K562 (cell line): Measurements from ENCODE around the gene MYL12A. TPM values are rescaled to one million over a fixed set of nuclear protein-coding genes. Genes with fewer than 3 reads are reported as not detected.

ENCODE experiments used
- ARHGAP35 ChIP-seq: fragments of 450-650 bp; IDR thresholded peaks from 2 replicates; pipeline ENCODE4 v1.6.1; 2018; ENCODE audit not compliant: partially characterized antibody
- ATF7 ChIP-seq: fragments of 450-650 bp; IDR thresholded peaks from 2 replicates; pipeline ENCODE4 v1.7.1; 2014; ENCODE audit warnings: mild to moderate bottlenecking, moderate library complexity
- CCAR2 ChIP-seq: fragments of 200-400 bp; formaldehyde crosslinking; IDR thresholded peaks from 2 replicates; pipeline ENCODE4 v1.6.1; 2017; ENCODE audit warnings: mild to moderate bottlenecking, low read depth, low read length
- CHCHD3 ChIP-seq: fragments of 250-450 bp; sonication (Bioruptor Pico); IDR thresholded peaks from 2 replicates; pipeline ENCODE4 v2.1.2; 2022; ENCODE audit warnings: mild to moderate bottlenecking
- DLX4 ChIP-seq: fragments of 250-450 bp; sonication (Bioruptor Pico); IDR thresholded peaks from 2 replicates; pipeline ENCODE4 v1.6.1; 2021; ENCODE audit warnings: mild to moderate bottlenecking
- E2F3 ChIP-seq: fragments of 250-450 bp; sonication (Bioruptor Pico); IDR thresholded peaks from 2 replicates; pipeline ENCODE4 v1.4.0; 2020; ENCODE audit warnings: mild to moderate bottlenecking
- FOXJ2 ChIP-seq: fragments of 200-800 bp; sonication (Bioruptor generic); IDR thresholded peaks from 2 replicates; pipeline ENCODE4 v1.6.1; 2016; ENCODE audit warnings: missing genetic modification characterization, missing compliant biosample characterization
- GABPA ChIP-seq: fragments of 200-800 bp; sonication (Bioruptor generic); conservative IDR thresholded peaks from 2 replicates; pipeline ENCODE4 v1.6.1; 2016; ENCODE audit warnings: low read depth, missing genetic modification characterization, missing compliant biosample characterization
- GABPB1 ChIP-seq: sonication (generic); formaldehyde crosslinking; IDR thresholded peaks from 2 replicates; pipeline ENCODE4 v1.8.0; 2022; ENCODE audit warnings: mild to moderate bottlenecking, missing genetic modification reagents
- ID3 ChIP-seq, 2 experiments: fragments of 250-450 bp in 1 of 2; fragments of 450-650 bp in 1 of 2; sonication (Bioruptor Pico) in 1 of 2; IDR thresholded peaks; 2 replicates each; pipeline versions ENCODE4 v1.6.1 to v1.8.0; 2016 to 2021; ENCODE audit warnings: mild to moderate bottlenecking in 2 of 2, moderate library complexity in 2 of 2, missing compliant biosample characterization in 1 of 2, missing genetic modification characterization in 1 of 2
- KDM1A ChIP-seq, 2 experiments: fragments of 450-650 bp; IDR thresholded peaks; 2 replicates each; pipeline ENCODE4 v1.6.1; 2016; ENCODE audit warnings: mild to moderate bottlenecking in 2 of 2
- MIER1 ChIP-seq: fragments of 450-650 bp; IDR thresholded peaks from 2 replicates; pipeline ENCODE4 v1.6.1; 2016; ENCODE audit warnings: antibody characterized with exemption, mild to moderate bottlenecking, low read depth
- NCOR1 ChIP-seq: fragments of 450-650 bp; IDR thresholded peaks from 2 replicates; pipeline ENCODE4 v1.6.1; 2016; ENCODE audit warnings: mild to moderate bottlenecking, moderate library complexity
- NEUROD1 ChIP-seq: fragments of 150-350 bp; IDR thresholded peaks from 2 replicates; pipeline ENCODE4 v1.6.1; 2014; ENCODE audit warnings: borderline replicate concordance, low read length, low read depth; ENCODE audit not compliant: partially characterized antibody
- PBX2 ChIP-seq, 2 experiments: IDR thresholded peaks in 1 of 2; conservative IDR thresholded peaks in 1 of 2; 2 replicates each; pipeline ENCODE4 v1.6.1; 2016; ENCODE audit warnings: low read depth in 2 of 2, mild to moderate bottlenecking in 1 of 2, missing compliant biosample characterization in 1 of 2, missing genetic modification characterization in 1 of 2, moderate library complexity in 1 of 2
- POLR2B ChIP-seq: fragments of 450-650 bp; IDR thresholded peaks from 2 replicates; pipeline ENCODE4 v1.6.1; 2018; ENCODE audit warnings: low read depth; ENCODE audit not compliant: partially characterized antibody
- RBM17 ChIP-seq: fragments of 200-400 bp; formaldehyde crosslinking; IDR thresholded peaks from 2 replicates; pipeline ENCODE4 v1.6.1; 2017; ENCODE audit warnings: low read depth, mild to moderate bottlenecking, low read length, borderline replicate concordance
- RCOR1 ChIP-seq, 2 experiments: IDR thresholded peaks; 2 replicates each; pipeline ENCODE4 v1.6.1; 2012; ENCODE audit warnings: low read depth in 2 of 2, low read length in 2 of 2, borderline replicate concordance in 1 of 2, improper control_type of control experiment in 1 of 2
- RHOXF2B ChIP-seq: fragments of 250-450 bp; sonication (Bioruptor Pico); conservative IDR thresholded peaks from 2 replicates; pipeline ENCODE4 v1.5.1; 2021
- SMAD3 ChIP-seq: fragments of 450-650 bp; formaldehyde crosslinking; conservative IDR thresholded peaks from 2 replicates; pipeline ENCODE4 v1.4.0; 2020; ENCODE audit warnings: mild to moderate bottlenecking
- SMARCA4 ChIP-seq: fragments of 450-650 bp; IDR thresholded peaks from 2 replicates; pipeline ENCODE4 v1.6.1; 2016
- SPI1 ChIP-seq: IDR thresholded peaks from 2 replicates; pipeline ENCODE4 v1.6.1; 2011; ENCODE audit warnings: low read depth, low read length, control low read depth, borderline replicate concordance
- TARDBP ChIP-seq: fragments of 450-650 bp; IDR thresholded peaks from 2 replicates; pipeline ENCODE4 v1.6.1; 2016
- ZBTB7A ChIP-seq: IDR thresholded peaks from 2 replicates; pipeline ENCODE4 v1.6.1; 2011; ENCODE audit warnings: low read depth, mild to moderate bottlenecking, low read length, moderate library complexity, borderline replicate concordance; ENCODE audit not compliant: control insufficient read depth
- ZNF830 ChIP-seq: fragments of 250-450 bp; sonication (Bioruptor Pico); IDR thresholded peaks from 2 replicates; pipeline ENCODE4 v1.5.0; 2021; ENCODE audit warnings: mild to moderate bottlenecking
- polyA plus RNA-seq, 8 experiments: library from polyadenylated mRNA; depleted of rRNA in 4 of 8; stranded (reverse) in 5 of 8; unstranded in 3 of 8; fragments of >200 nt; fragmentation: Nextera tagmentation in 2 of 8; fragmentation: Illumina TruSeq in 1 of 8; extraction: Ambion mirVana in 2 of 8; extraction: Trizol in 1 of 8; gene quantifications; 2 replicates each; pipeline versions ENCODE4 v1.2.1 to v1.2.3, GENCODE V29; 2011 to 2014; ENCODE audit warnings: inconsistent platforms in 1 of 8, missing spikeins in 1 of 8
- total RNA-seq, 7 experiments: library from RNA; depleted of rRNA in 6 of 7; stranded (reverse); fragments of >200 nt in 6 of 7; fragmentation: Illumina TruSeq in 2 of 7; extraction: Trizol in 2 of 7; gene quantifications; 2 replicates each; pipeline versions ENCODE4 v1.2.1 to v1.2.3, GENCODE V29; 2011 to 2021; ENCODE audit warnings: low replicate concordance in 1 of 7
- TF ChIP-seq, protein P1 (sequence below), 2 experiments: fragments of 450-650 bp in 1 of 2; sonication (generic) in 1 of 2; formaldehyde crosslinking in 1 of 2; IDR thresholded peaks in 1 of 2; conservative IDR thresholded peaks in 1 of 2; 2 replicates each; pipeline versions ENCODE4 v1.6.1 to v1.8.1; 2016 to 2023; ENCODE audit warnings: mild to moderate bottlenecking in 2 of 2, moderate library complexity in 2 of 2, inconsistent platforms in 1 of 2, missing genetic modification reagents in 1 of 2

The MYL12A gene
- total and polyA plus RNA-seq, 9 of the 15 experiments (the other 6 are each of a cell fraction or from before 2014, with no cell fraction given): 308 to 1,031 (median 559) TPM

- no peak for TF ChIP-seq PBX2 (CRISPR knock-in tag; IDR thresholded peaks at IDR 0.05; ENCODE audit: low read depth)
- TF ChIP-seq PBX2 (tag; conservative IDR thresholded peaks at IDR 0.05; ENCODE audit: low read depth): peak; percentile 93
- no peak for TF ChIP-seq ZBTB7A
- 0 out of 2 replicates have a peak, but pooled peaks have one; percentile 49 for TF ChIP-seq MIER1
- TF ChIP-seq CCAR2: no peak
- TF ChIP-seq GABPB1 (CRISPR knock-in tag): no peak
- TF ChIP-seq ID3 (CRISPR knock-in tag; IDR thresholded peaks at IDR 0.05): no peak
- no peak for TF ChIP-seq ID3 (tag; IDR thresholded peaks at IDR 0.05)
- TF ChIP-seq KDM1A (IDR thresholded peaks at IDR 0.05): no peak
- TF ChIP-seq FOXJ2: no peak
- TF ChIP-seq ZNF830 (CRISPR knock-in tag): no peak
- TF ChIP-seq RCOR1 (IDR thresholded peaks at IDR 0.05; ENCODE audit: borderline replicate concordance in 1 of 2, low read depth in 2 of 2, low read length in 2 of 2): 0 out of 4 replicates have a peak, but pooled peaks of 1 of the 2 experiments have one; percentile 48
- TF ChIP-seq SPI1: peak; percentile 67; the same call in 1 of the 2 replicates
- TF ChIP-seq NEUROD1: no peak
- no peak for TF ChIP-seq POLR2B
- TF ChIP-seq TARDBP: no peak
- TF ChIP-seq ATF7: peak; percentile 75
- no peak for TF ChIP-seq RHOXF2B
- TF ChIP-seq E2F3 (CRISPR knock-in tag): no peak
- no peak for TF ChIP-seq NCOR1
- no peak for TF ChIP-seq CHCHD3 (CRISPR knock-in tag)
- TF ChIP-seq SMAD3: no peak
- TF ChIP-seq RBM17: no peak
- no peak for TF ChIP-seq ARHGAP35
- no peak for TF ChIP-seq DLX4 (CRISPR knock-in tag)
- TF ChIP-seq GABPA (tag): peak; percentile 11; the same call in 1 of the 2 replicates
- TF ChIP-seq, protein P1, sequence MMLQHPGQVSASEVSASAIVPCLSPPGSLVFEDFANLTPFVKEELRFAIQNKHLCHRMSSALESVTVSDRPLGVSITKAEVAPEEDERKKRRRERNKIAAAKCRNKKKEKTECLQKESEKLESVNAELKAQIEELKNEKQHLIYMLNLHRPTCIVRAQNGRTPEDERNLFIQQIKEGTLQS (IDR thresholded peaks at IDR 0.05): no peak
- TF ChIP-seq, protein P1 (CRISPR knock-in tag; conservative IDR thresholded peaks at IDR 0.05): no peak
- 0 out of 2 replicates have a peak, but pooled peaks have one; percentile 46 for TF ChIP-seq SMARCA4
Measured at GRCh38 chr18:3265564-3266033, 18.0 kb downstream of the MYL12A start (continued).
